MV-4-11 (cell line): ENCODE results near the gene PIP4K2A.
"Not testable (repeated sequence)": the region's sequence is repeated elsewhere in the genome, so short reads cannot be mapped to it uniquely, and the experiment has no call there.

Source experiments
- DNase-seq: peaks from one replicate; lab custom pipeline; 2025; lab: John Stamatoyannopoulos, UW

Gene PIP4K2A

DNA sequence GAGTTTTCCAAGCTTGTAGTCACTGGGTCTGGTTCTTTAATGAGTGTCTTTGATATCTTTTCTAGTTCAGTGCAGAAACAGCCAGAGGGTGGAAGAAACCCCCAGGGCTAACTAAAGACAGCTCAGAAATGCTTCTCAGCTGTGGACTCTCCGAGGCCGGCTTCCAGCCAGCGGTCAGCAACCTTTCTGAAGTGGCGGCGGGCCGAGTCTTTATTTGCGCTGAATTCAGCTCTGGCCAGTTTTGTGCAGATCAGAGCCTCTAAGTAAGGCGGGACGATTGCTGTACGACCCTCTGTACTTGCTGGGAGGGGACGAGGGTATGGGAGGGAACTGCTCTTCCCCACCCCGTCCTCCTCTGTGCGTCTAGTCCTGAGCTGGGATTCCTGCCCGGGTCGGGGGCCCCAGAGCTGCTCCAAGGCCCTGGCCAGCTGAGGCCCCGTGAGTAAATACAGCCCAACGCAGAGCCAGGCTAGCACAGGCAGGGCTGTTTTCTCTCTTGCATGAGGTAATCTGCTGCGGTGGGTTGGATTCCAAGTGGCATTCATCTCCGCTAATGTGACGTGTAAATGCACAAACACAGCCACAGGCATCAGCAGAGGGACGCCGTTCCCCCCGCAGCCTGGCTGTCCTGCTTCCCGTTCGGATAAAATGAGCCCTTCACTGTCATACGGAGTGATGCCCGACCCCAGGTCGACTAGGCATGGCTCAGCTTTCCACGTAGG, 159.8 kb downstream of the PIP4K2A start:
- DNase-seq = no peak

- DNase-seq = no peak
These were observed 160.9 kb downstream of the PIP4K2A start for GRCh38 chr10:22553452-22553995.

- no peak for DNase-seq
These were observed 161.4 kb downstream of the PIP4K2A start for GRCh38 chr10:22552888-22553378.

- DNase-seq = no peak
These were observed 162.6 kb downstream of the PIP4K2A start for GRCh38 chr10:22551681-22552365.

DNA sequence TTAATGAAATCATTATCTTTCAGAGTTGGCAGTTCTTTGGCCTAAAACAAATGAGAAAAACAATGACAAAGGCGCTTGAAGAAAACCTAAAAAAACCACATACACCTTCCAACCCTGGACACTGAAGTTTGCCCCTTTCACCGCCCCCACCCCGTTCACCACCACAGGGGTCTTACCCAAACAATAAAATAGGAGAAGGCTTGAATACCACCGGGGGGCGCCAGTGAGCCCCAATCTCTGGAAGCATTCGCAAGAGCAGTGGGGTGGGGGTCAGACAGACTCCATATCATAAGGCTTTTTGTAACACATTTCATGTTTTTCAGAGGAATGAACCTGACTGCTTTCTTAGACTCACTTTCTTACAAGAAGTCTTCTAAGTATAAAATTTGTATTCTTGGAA, 163.6 kb downstream of the PIP4K2A start:
- DNase-seq = peak; percentile 1

GRCh38 chr10:22548344-22548743, 166.0 kb downstream of the PIP4K2A start:
- no peak for DNase-seq

- DNase-seq = no peak
These were observed 168.7 kb downstream of the PIP4K2A start for GRCh38 chr10:22545643-22546042.

GRCh38 chr10:22544325-22545068, 169.9 kb downstream of the PIP4K2A start:
- DNase-seq = no peak

- DNase-seq = no peak
These were observed 171.6 kb downstream of the PIP4K2A start for GRCh38 chr10:22542773-22543172.

DNA sequence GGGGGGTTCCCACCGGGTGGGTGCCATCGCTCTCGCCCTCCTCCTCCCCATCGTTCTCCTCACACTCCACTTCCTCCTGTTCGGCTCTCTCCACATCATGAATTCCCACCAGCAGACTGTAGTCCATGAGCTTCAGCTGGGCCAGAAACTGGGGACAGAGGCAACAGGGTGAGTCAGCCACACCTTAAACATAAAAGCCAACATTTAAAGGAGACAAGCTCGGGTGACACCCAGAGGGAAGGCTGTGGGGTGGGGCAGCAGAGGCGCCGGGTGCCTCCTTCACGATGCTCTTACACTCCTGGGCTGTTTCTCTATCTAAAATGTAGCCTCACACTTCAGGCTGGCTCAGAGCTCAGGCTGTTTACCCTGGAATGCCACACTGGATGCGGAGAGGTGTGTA, 172.5 kb downstream of the PIP4K2A start:
- DNase-seq = no peak

DNA sequence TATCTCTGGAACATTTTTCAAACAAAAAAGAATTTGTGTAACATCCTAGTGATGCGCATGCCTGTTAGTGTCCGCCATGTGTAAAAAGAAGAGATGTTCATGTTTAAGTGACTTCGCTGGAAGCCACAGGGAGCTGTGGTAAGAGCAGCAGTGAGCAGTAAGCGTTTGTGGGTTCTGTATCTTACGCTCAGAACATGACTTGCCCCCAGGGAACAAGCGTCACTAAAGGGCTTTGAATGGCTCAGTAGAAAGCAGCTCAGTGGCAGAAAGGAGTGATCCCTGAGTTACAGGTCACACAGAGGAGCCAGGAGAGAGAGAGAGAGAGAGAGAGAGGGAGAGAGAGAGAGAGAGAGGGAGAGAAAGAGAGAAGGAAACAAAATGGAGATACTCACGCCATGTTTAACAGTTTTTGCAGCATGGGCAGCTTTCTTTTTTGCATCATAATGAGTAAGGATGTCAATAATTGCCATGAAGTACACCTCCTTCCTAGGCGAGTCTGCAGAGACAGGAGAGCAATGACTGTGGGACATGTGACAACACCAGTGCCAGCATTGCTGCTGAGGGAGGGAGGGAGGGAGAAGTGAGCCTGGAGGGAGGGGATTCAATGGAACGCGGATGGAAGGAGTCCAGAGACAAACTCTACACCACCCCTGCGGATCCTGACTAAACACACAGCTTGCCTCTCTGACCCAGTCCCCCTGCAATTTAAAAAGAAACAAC, 174.6 kb downstream of the PIP4K2A start:
- no peak for DNase-seq

DNA sequence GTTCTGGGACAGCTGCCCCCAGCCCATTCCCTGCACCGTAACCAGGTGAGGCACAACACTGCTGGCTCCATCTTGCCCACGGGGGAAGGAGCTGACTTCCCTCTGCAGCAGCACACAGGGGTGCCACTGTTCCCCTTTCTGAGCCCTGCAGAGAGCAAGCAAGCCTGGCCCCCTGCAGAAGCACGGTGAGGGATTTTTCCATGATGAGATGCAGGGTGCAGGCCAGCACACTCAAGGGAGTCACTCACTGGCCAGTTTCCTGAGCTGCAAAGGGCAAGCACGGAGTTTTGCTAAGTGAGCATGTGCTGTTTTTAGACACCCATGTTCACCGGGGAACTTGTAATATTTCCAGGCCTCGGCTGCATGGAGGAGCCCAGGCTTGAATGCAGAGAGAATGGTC, 176.6 kb downstream of the PIP4K2A start:
- no peak for DNase-seq

DNA sequence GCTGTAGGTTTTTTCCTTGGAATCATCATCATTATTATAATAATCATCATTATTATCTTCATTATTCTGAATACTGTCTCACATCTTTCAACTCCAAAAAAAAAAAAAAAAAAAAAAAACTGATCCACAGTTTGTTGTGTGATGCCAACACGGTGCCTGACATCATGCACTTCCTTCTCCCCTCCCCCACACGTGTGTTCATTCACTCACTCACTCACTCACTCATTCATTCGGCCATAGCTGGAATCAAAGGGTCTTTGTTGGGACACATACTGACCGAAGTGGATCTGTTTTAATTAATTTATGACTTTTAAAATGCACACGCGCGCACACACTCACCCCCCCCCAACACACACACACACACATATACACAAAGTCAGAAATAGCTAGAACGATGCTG, 177.8 kb downstream of the PIP4K2A start:
- no peak for DNase-seq

GRCh38 chr10:22534849-22535604, 179.4 kb downstream of the PIP4K2A start:
- DNase-seq = no peak

- DNase-seq = no peak
These were observed 182.9 kb downstream of the PIP4K2A start for GRCh38 chr10:22531441-22531840.

DNA sequence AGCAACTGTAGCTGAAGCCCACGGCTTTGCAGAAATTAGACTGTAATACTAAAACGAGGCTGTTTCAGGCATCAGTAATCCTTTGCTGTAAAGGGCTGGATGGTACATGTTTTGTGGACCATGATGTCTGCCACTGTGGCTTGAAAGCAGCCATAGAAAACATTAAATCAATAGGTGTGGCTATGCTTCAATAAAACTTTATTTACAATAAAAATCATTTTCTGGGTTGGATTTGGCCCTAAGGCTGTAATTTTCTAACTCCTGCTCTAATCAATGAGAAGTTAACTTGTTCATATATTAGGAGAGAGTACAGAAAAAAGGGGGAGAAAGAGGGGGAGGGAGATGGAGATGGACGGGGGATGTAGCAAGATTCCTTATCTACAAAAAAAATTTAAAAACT, 183.4 kb downstream of the PIP4K2A start:
- DNase-seq = no peak

DNA sequence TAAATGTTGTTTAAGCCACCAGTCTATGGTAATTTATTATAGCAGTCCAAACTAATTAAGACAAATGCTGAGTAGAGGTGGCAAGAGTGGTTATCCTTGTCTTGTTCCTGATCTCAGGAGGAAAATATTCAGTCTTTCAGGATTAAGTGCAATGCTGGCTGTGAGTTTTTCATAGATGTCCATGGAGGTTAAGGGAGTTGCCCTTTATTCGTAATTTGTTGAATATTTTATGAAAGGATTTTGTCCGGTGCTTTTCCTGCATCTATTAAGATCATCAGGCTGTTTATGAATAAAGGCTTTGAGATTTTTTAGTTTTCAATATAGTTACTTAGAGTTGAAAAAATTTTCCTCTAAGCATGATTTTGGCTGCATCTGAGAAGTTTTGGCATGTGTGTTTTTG, 186.9 kb downstream of the PIP4K2A start:
- DNase-seq = no peak

GRCh38 chr10:22524333-22524732, 190.0 kb downstream of the PIP4K2A start:
- DNase-seq = not testable (repeated sequence)

- not testable (repeated sequence) for DNase-seq
These were observed 193.7 kb downstream of the PIP4K2A start for GRCh38 chr10:22520645-22521044.

- no peak for DNase-seq
These were observed 196.1 kb downstream of the PIP4K2A start for GRCh38 chr10:22518167-22518724.

- DNase-seq = no peak
These were observed 199.4 kb downstream of the PIP4K2A start for GRCh38 chr10:22515009-22515408.
